GM13976 (cell line): Measurements from ENCODE around the gene UPK1A.
A peak's percentile ranks its signal among the peaks of the same experiment; 100 is the strongest.
"Not testable (repeated sequence)": the region's sequence is repeated elsewhere in the genome, so short reads cannot be mapped to it uniquely, and the experiment has no call there.

ENCODE experiments used
- DNase-seq: peaks from one replicate; pipeline ENCODE4 v3.0.0; 2012; ENCODE audit warnings: low spot score
- CTCF ChIP-seq: IDR thresholded peaks from 2 replicates; pipeline ENCODE4 v1.5.1; 2012; ENCODE audit warnings: borderline replicate concordance, mild to moderate bottlenecking; ENCODE audit not compliant: insufficient read depth; ENCODE audit errors: extremely low read depth, missing control alignments, control extremely low read depth
- in situ Hi-C: fragments of 300-500 bp; cut with MboI; formaldehyde crosslinking; loops from one replicate; pipeline ENCODE4 v1.12.0; 2022; ENCODE audit warnings: low sequenced_read_pairs, mixed read lengths, inconsistent platforms; ENCODE audit not compliant: unreplicated experiment

Gene UPK1A

GRCh38 chr19:35673121-35673804 is 6.9 kb downstream of the UPK1A start:
- peak; percentile 84 for DNase-seq
- no peak for TF ChIP-seq CTCF
- in situ Hi-C loops, result no loop called here

- in situ Hi-C loops, result no loop called here
- TF ChIP-seq CTCF, result no peak
- DNase-seq, result no peak
These were observed 9.3 kb downstream of the UPK1A start for GRCh38 chr19:35675589-35676140.

GRCh38 chr19:35689836-35690235 is 23.5 kb downstream of the UPK1A start:
- no peak for TF ChIP-seq CTCF
- in situ Hi-C loops, result no loop called here
- DNase-seq, result no peak

GRCh38 chr19:35691106-35691505 is 24.8 kb downstream of the UPK1A start:
- DNase-seq, in situ Hi-C loops: not testable (repeated sequence)

- in situ Hi-C loops, result no loop called here
- TF ChIP-seq CTCF, result no peak
- DNase-seq, result no peak
These were observed 25.7 kb downstream of the UPK1A start for GRCh38 chr19:35692010-35692409.

GRCh38 chr19:35693422-35693821 is 27.1 kb downstream of the UPK1A start:
- in situ Hi-C loops, result no loop called here
- DNase-seq, result no peak
- no peak for TF ChIP-seq CTCF

GRCh38 chr19:35693835-35694599 is 27.7 kb downstream of the UPK1A start:
- in situ Hi-C loops, result no loop called here
- DNase-seq, result peak; percentile 86
- peak; percentile 99 for TF ChIP-seq CTCF
